ENCODE measurements around the gene ADAMTSL4. TPM values are rescaled to one million over a fixed set of nuclear protein-coding genes. Genes with fewer than 3 reads are reported as not detected.

The ADAMTSL4 gene
- total and polyA plus RNA-seq, 4 donors: 5.6 to 12.2 (median 11.5) TPM

GRCh38 chr1:150562446-150563339, 13.5 kb downstream of the ADAMTSL4 start:
- WGBS: 19% methylated on average over 4 of the region's 4 CpGs
- peak overlapping the region in 2 of 3 donors; percentile 36 to 81 for H3K4me3 ChIP-seq (ENCODE audit: low read depth in 1 of 3, low read length in 3 of 3)
- no peak for DNase-seq (ENCODE audit: low spot score)
- H3K27me3 ChIP-seq (ENCODE audit: control insufficient read depth in 4 of 4, insufficient read depth in 4 of 4, low read length in 3 of 4): no peaks in the 10 kb centered on the region
- no peaks in the 10 kb centered on the region for H3K9me3 ChIP-seq (ENCODE audit: control insufficient read depth in 4 of 4, low read length in 3 of 4)
- no peak for TF ChIP-seq HNF4G (IDR thresholded peaks at IDR 0.05)
- no peak for TF ChIP-seq EGR1 (IDR thresholded peaks at IDR 0.05; ENCODE audit: low read depth in 2 of 2)
- no peak for TF ChIP-seq FOXA2 (IDR thresholded peaks at IDR 0.05)
- TF ChIP-seq ZBTB33 (IDR thresholded peaks at IDR 0.05): no peak
- no peak for TF ChIP-seq REST (IDR thresholded peaks at IDR 0.05)
- no peak for TF ChIP-seq GABPA (IDR thresholded peaks at IDR 0.05 in 1 of 2, conservative IDR thresholded peaks at IDR 0.05 in 1 of 2)
- TF ChIP-seq HNF4A (conservative IDR thresholded peaks at IDR 0.05): peak in 1 of 2 donors; percentile 15
- TF ChIP-seq SP1 (IDR thresholded peaks at IDR 0.05): no peak
- peak; percentile 72 for TF ChIP-seq NR2F2 (IDR thresholded peaks at IDR 0.05)
- TF ChIP-seq TAF1 (conservative IDR thresholded peaks at IDR 0.05): no peak
- no peak for TF ChIP-seq ATF3 (IDR thresholded peaks at IDR 0.05)
- peak; percentile 30 for TF ChIP-seq MAX (IDR thresholded peaks at IDR 0.05)
- no peak for TF ChIP-seq FOXA1 (IDR thresholded peaks at IDR 0.05)
- peak; percentile 24 for TF ChIP-seq RXRA (IDR thresholded peaks at IDR 0.05)
- no peak for TF ChIP-seq RAD21 (IDR thresholded peaks at IDR 0.05)
- no peak for TF ChIP-seq CTCF (IDR thresholded peaks at IDR 0.05; ENCODE audit: low read depth, low read length, missing input control)
- TF ChIP-seq JUND (IDR thresholded peaks at IDR 0.05): no peak
- no peak for TF ChIP-seq YY1 (IDR thresholded peaks at IDR 0.05)
- H3K4me1 ChIP-seq (ENCODE audit: control insufficient read depth in 4 of 4, insufficient read depth in 4 of 4, low read length in 3 of 4): peaks cover 19 to 70% (median 56%) of the 10 kb centered on the region in 4 donors
- peak overlapping the region; percentile 35 to 59 for H3K9ac ChIP-seq (ENCODE audit: low read depth in 1 of 2, low read length in 2 of 2)
- H3K27ac ChIP-seq (ENCODE audit: low read depth in 1 of 2, low read length in 2 of 2): peak overlapping the region; percentile 93 to 100
- H3K36me3 ChIP-seq (ENCODE audit: control insufficient read depth in 4 of 4, insufficient read depth in 3 of 4, low read depth in 1 of 4, low read length in 3 of 4): no peaks in the 10 kb centered on the region

All from liver (tissue), 9 donors.